Neutrophil (primary cell): ENCODE data around the gene ECD.

Experiments
- H3K27ac ChIP-seq: fragments of 200-600 bp; sonication (generic); 2 replicates; pipeline ENCODE4 v1.5.1; 2016; ENCODE audit warnings: mild to moderate bottlenecking, moderate library complexity
- H3K27me3 ChIP-seq: fragments of 200-600 bp; sonication (generic); 2 replicates; pipeline ENCODE4 v1.6.0; 2016; ENCODE audit warnings: mild to moderate bottlenecking
- H3K36me3 ChIP-seq: fragments of 200-600 bp; sonication (generic); 2 replicates; pipeline ENCODE4 v1.5.1; 2017
- H3K4me1 ChIP-seq, 2 experiments: fragments of 200-600 bp in 1 of 2; sonication (generic) in 1 of 2; 1 replicate in 1 of 2; 2 replicates in 1 of 2; pipeline versions ENCODE4 v1.5.1 to v1.6.1; 2013 to 2016; ENCODE audit warnings: low read depth in 1 of 2, low read length in 1 of 2, mild to moderate bottlenecking in 1 of 2, moderate library complexity in 1 of 2; ENCODE audit not compliant: control insufficient read depth in 1 of 2, insufficient read depth in 1 of 2
- H3K4me3 ChIP-seq, 2 experiments: fragments of 200-600 bp in 1 of 2; sonication (generic) in 1 of 2; 1 replicate in 1 of 2; 2 replicates in 1 of 2; pipeline ENCODE4 v1.5.1; 2013 to 2016; ENCODE audit warnings: low read depth in 1 of 2, low read length in 1 of 2, mild to moderate bottlenecking in 1 of 2, moderate library complexity in 1 of 2
- H3K9me3 ChIP-seq: fragments of 200-600 bp; sonication (generic); 2 replicates; pipeline ENCODE4 v1.5.1; 2016
- CTCF ChIP-seq: fragments of 200-600 bp; sonication (generic); IDR thresholded peaks from 2 replicates; pipeline ENCODE4 v1.5.1; 2016; ENCODE audit warnings: antibody characterized with exemption

ECD gene

GRCh38 chr10:73092830-73093229 is 75.0 kb downstream of the ECD start:
- Histone ChIP-seq H3K9me3 (no peaks in the 10 kb centered on the region), H3K27me3 (no peaks in the 10 kb centered on the region), H3K4me3 (no peak overlapping the region), H3K4me1 (peaks cover 15 to 29% of the 10 kb centered on the region in 2 experiments), H3K36me3 (no peaks in the 10 kb centered on the region), H3K27ac (no peak overlapping the region)
- no peak for TF ChIP-seq CTCF

GRCh38 chr10:73088304-73088703 is 79.5 kb downstream of the ECD start:
- H3K36me3 ChIP-seq = no peaks in the 10 kb centered on the region
- peaks cover 0 to 4% of the 10 kb centered on the region in 2 experiments for H3K4me1 ChIP-seq
- H3K27ac ChIP-seq = no peak overlapping the region
- H3K4me3 ChIP-seq = no peak overlapping the region
- H3K9me3 ChIP-seq = no peaks in the 10 kb centered on the region
- no peaks in the 10 kb centered on the region for H3K27me3 ChIP-seq
- TF ChIP-seq CTCF = no peak

GRCh38 chr10:73086816-73087215 is 81.0 kb downstream of the ECD start:
- H3K27me3 ChIP-seq = no peaks in the 10 kb centered on the region
- no peak overlapping the region for H3K27ac ChIP-seq
- no peak for TF ChIP-seq CTCF
- H3K4me3 ChIP-seq = no peak overlapping the region
- H3K9me3 ChIP-seq = no peaks in the 10 kb centered on the region
- no peaks in the 10 kb centered on the region for H3K36me3 ChIP-seq
- H3K4me1 ChIP-seq = peaks cover 0 to 4% of the 10 kb centered on the region in 2 experiments

GRCh38 chr10:73084209-73084608 is 83.6 kb downstream of the ECD start:
- no peak for TF ChIP-seq CTCF
- Histone ChIP-seq H3K4me3 (no peak overlapping the region), H3K4me1 (peaks cover 0 to 4% of the 10 kb centered on the region in 2 experiments), H3K27ac (no peak overlapping the region), H3K36me3 (peaks cover 3% of the 10 kb centered on the region), H3K27me3 (no peaks in the 10 kb centered on the region), H3K9me3 (no peaks in the 10 kb centered on the region)
